HepG2 (cell line): ENCODE measurements around the gene CSNK1D. TPM values are rescaled to one million over a fixed set of nuclear protein-coding genes. Genes with fewer than 3 reads are reported as not detected.
A peak's percentile ranks its signal among the peaks of the same experiment; 100 is the strongest.

ENCODE experiments used
- FIP1L1 ChIP-seq: fragments of 200-400 bp; formaldehyde crosslinking; IDR thresholded peaks from 2 replicates; pipeline ENCODE4 v1.6.1; 2018; ENCODE audit warnings: low read depth, mild to moderate bottlenecking, low read length, moderate library complexity, borderline replicate concordance; ENCODE audit not compliant: insufficient read depth
- HINFP ChIP-seq: sonication (generic); formaldehyde crosslinking; IDR thresholded peaks from 2 replicates; pipeline ENCODE4 v1.4.0; 2020; ENCODE audit warnings: low read depth, mild to moderate bottlenecking, missing genetic modification reagents
- KDM3A ChIP-seq: IDR thresholded peaks from 2 replicates; pipeline ENCODE4 v1.6.1; 2018; ENCODE audit warnings: low read depth, missing compliant biosample characterization
- KLF6 ChIP-seq: IDR thresholded peaks from 2 replicates; pipeline ENCODE4 v1.8.0; 2016; ENCODE audit warnings: missing biosample characterization, missing genetic modification reagents
- MTERF4 ChIP-seq: sonication (generic); formaldehyde crosslinking; IDR thresholded peaks from 2 replicates; pipeline ENCODE4 v1.8.0; 2023; ENCODE audit warnings: mild to moderate bottlenecking, missing genetic modification reagents
- MYPOP ChIP-seq: sonication (generic); formaldehyde crosslinking; IDR thresholded peaks from 2 replicates; pipeline ENCODE4 v1.8.1; 2023; ENCODE audit warnings: mild to moderate bottlenecking, moderate library complexity, missing genetic modification reagents
- PHF20 ChIP-seq: sonication (generic); formaldehyde crosslinking; IDR thresholded peaks from 2 replicates; pipeline ENCODE4 v1.5.0; 2020; ENCODE audit warnings: mild to moderate bottlenecking, missing genetic modification reagents
- POGZ ChIP-seq: sonication (generic); formaldehyde crosslinking; IDR thresholded peaks from 2 replicates; pipeline ENCODE4 v1.4.0; 2020; ENCODE audit warnings: mild to moderate bottlenecking, missing genetic modification reagents
- RBM39 ChIP-seq: fragments of 200-400 bp; formaldehyde crosslinking; IDR thresholded peaks from one replicate; pipeline ENCODE4 v1.6.1; 2018; ENCODE audit warnings: antibody characterized with exemption, mild to moderate bottlenecking, low read depth, low read length; ENCODE audit not compliant: poor library complexity, severe bottlenecking
- SMAD9 ChIP-seq: sonication (generic); formaldehyde crosslinking; IDR thresholded peaks from 2 replicates; pipeline ENCODE4 v1.5.1; 2020; ENCODE audit warnings: mild to moderate bottlenecking, missing genetic modification reagents
- SP4 ChIP-seq: sonication (generic); formaldehyde crosslinking; IDR thresholded peaks from 2 replicates; pipeline ENCODE4 v1.8.1; 2023; ENCODE audit warnings: mild to moderate bottlenecking, missing genetic modification reagents
- ZNF24 ChIP-seq: fragments of 450-650 bp; IDR thresholded peaks from 2 replicates; pipeline ENCODE4 v1.6.1; 2017; ENCODE audit warnings: antibody characterized with exemption, mild to moderate bottlenecking
- ZNF614 ChIP-seq: IDR thresholded peaks from 2 replicates; pipeline ENCODE4 v1.6.1; 2018; ENCODE audit warnings: missing biosample characterization, missing genetic modification reagents, inconsistent platforms, borderline replicate concordance
- polyA plus RNA-seq, 8 experiments: library from polyadenylated mRNA; depleted of rRNA in 3 of 8; stranded (reverse) in 7 of 8; unstranded in 1 of 8; fragments of >200 nt; fragmentation: Illumina TruSeq in 4 of 8; extraction: Trizol in 4 of 8; gene quantifications; 2 replicates each; pipeline versions ENCODE4 v1.2.1 to v1.2.3, GENCODE V29; 2011 to 2016; ENCODE audit warnings: low read depth in 4 of 8, missing spikeins in 1 of 8, mixed read lengths in 1 of 8; ENCODE audit not compliant: insufficient read depth in 1 of 8
- total RNA-seq, 5 experiments: library from RNA; depleted of rRNA; stranded (reverse); fragments of >200 nt; fragmentation: Illumina TruSeq; extraction: Trizol; gene quantifications; 2 replicates each; pipeline ENCODE4 v1.2.3, GENCODE V29; 2016; ENCODE audit warnings: low read depth in 1 of 5
- TF ChIP-seq, protein P1 (sequence below): sonication (generic); formaldehyde crosslinking; IDR thresholded peaks from 2 replicates; pipeline ENCODE4 v1.4.0; 2020; ENCODE audit warnings: missing genetic modification reagents
- TF ChIP-seq, protein P2 (sequence below): sonication (generic); formaldehyde crosslinking; IDR thresholded peaks from 2 replicates; pipeline ENCODE4; 2020; ENCODE audit warnings: missing genetic modification reagents, mild to moderate bottlenecking, borderline replicate concordance
- TF ChIP-seq, protein P3 (sequence below): sonication (generic); formaldehyde crosslinking; IDR thresholded peaks from 2 replicates; pipeline ENCODE4 v1.5.0; 2020; ENCODE audit warnings: mild to moderate bottlenecking, missing genetic modification reagents

Gene CSNK1D
- total and polyA plus RNA-seq, 2 of the 13 experiments (the other 11 are each of a cell fraction or from before 2014, with no cell fraction given): 31.5 to 128 TPM

- TF ChIP-seq KLF6 (CRISPR knock-in tag) (no peak), SMAD9 (CRISPR knock-in tag) (no peak), POGZ (no peak), MYPOP (CRISPR knock-in tag) (no peak), RBM39 (peak; percentile 82), PHF20 (0 out of 2 replicates have a peak, but pooled peaks have one; percentile 16), MTERF4 (CRISPR knock-in tag) (no peak), HINFP (CRISPR knock-in tag) (no peak), FIP1L1 (no peak; the same call in 1 of the 2 replicates), ZNF614 (CRISPR knock-in tag) (peak; percentile 69; the same call in 1 of the 2 replicates), KDM3A (no peak), ZNF24 (no peak), SP4 (CRISPR knock-in tag) (no peak)
- TF ChIP-seq, protein P1, sequence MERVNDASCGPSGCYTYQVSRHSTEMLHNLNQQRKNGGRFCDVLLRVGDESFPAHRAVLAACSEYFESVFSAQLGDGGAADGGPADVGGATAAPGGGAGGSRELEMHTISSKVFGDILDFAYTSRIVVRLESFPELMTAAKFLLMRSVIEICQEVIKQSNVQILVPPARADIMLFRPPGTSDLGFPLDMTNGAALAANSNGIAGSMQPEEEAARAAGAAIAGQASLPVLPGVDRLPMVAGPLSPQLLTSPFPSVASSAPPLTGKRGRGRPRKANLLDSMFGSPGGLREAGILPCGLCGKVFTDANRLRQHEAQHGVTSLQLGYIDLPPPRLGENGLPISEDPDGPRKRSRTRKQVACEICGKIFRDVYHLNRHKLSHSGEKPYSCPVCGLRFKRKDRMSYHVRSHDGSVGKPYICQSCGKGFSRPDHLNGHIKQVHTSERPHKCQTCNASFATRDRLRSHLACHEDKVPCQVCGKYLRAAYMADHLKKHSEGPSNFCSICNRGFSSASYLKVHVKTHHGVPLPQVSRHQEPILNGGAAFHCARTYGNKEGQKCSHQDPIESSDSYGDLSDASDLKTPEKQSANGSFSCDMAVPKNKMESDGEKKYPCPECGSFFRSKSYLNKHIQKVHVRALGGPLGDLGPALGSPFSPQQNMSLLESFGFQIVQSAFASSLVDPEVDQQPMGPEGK (CRISPR knock-in tag): peak; percentile 87
- TF ChIP-seq, protein P2, sequence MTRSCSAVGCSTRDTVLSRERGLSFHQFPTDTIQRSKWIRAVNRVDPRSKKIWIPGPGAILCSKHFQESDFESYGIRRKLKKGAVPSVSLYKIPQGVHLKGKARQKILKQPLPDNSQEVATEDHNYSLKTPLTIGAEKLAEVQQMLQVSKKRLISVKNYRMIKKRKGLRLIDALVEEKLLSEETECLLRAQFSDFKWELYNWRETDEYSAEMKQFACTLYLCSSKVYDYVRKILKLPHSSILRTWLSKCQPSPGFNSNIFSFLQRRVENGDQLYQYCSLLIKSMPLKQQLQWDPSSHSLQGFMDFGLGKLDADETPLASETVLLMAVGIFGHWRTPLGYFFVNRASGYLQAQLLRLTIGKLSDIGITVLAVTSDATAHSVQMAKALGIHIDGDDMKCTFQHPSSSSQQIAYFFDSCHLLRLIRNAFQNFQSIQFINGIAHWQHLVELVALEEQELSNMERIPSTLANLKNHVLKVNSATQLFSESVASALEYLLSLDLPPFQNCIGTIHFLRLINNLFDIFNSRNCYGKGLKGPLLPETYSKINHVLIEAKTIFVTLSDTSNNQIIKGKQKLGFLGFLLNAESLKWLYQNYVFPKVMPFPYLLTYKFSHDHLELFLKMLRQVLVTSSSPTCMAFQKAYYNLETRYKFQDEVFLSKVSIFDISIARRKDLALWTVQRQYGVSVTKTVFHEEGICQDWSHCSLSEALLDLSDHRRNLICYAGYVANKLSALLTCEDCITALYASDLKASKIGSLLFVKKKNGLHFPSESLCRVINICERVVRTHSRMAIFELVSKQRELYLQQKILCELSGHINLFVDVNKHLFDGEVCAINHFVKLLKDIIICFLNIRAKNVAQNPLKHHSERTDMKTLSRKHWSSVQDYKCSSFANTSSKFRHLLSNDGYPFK (CRISPR knock-in tag): no peak
- TF ChIP-seq, protein P3, sequence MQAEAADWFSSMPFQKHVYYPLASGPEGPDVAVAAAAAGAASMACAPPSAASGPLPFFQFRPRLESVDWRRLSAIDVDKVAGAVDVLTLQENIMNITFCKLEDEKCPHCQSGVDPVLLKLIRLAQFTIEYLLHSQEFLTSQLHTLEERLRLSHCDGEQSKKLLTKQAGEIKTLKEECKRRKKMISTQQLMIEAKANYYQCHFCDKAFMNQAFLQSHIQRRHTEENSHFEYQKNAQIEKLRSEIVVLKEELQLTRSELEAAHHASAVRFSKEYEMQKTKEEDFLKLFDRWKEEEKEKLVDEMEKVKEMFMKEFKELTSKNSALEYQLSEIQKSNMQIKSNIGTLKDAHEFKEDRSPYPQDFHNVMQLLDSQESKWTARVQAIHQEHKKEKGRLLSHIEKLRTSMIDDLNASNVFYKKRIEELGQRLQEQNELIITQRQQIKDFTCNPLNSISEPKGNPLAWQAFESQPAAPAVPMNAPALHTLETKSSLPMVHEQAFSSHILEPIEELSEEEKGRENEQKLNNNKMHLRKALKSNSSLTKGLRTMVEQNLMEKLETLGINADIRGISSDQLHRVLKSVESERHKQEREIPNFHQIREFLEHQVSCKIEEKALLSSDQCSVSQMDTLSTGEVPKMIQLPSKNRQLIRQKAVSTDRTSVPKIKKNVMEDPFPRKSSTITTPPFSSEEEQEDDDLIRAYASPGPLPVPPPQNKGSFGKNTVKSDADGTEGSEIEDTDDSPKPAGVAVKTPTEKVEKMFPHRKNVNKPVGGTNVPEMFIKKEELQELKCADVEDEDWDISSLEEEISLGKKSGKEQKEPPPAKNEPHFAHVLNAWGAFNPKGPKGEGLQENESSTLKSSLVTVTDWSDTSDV: no peak
Observed at GRCh38 chr17:82216301-82217119, 57.0 kb downstream of the CSNK1D start (continued).
